A549 (cell line): ENCODE measurements around the gene TMED6. TPM values are rescaled to one million over a fixed set of nuclear protein-coding genes. Genes with fewer than 3 reads are reported as not detected.

Source experiments
- ATAC-seq, 2 experiments: fragments of 200-7000 bp in 1 of 2; fragments of >200 bp in 1 of 2; cut with Nextera tagmentation in 1 of 2; cut with Tn5 transposase in 1 of 2; 3 replicates each; pipeline versions ENCODE4 v1.8.0 to v1.9.1; 2018 to 2020; ENCODE audit warnings: mild to moderate bottlenecking in 1 of 2, moderate library complexity in 1 of 2
- CTCF ChIA-PET: fragments of 300-600 bp; sonication (Branson Sonifier 250); formaldehyde crosslinking; extraction: SDS; loops from one replicate; lab custom pipeline; 2021; ENCODE audit warnings: antibody characterized with exemption, inconsistent platforms; lab: Yijun Ruan, JAX
- POLR2A ChIA-PET: fragments of 350-600 bp; formaldehyde crosslinking; extraction: SDS; loops from one replicate; lab custom pipeline; 2021; ENCODE audit warnings: antibody characterized with exemption, inconsistent platforms; lab: Yijun Ruan, JAX
- DNase-seq, 2 experiments: peaks; one replicate each; pipeline versions ENCODE4 v3.0.0 to v3.0.0-alpha.2; 2011 to 2016; ENCODE audit warnings: low read depth in 1 of 2, low spot score in 1 of 2
- FAIRE-seq: peaks from 2 replicates; lab custom pipeline; 2011; peaks lifted over from hg19 to GRCh38; lab: Jason Lieb, UNC
- H3K27ac ChIP-seq, 2 experiments: fragments of >200 bp; sonication (Bioruptor Twin); formaldehyde crosslinking; 3 replicates each; pipeline ENCODE4 v1.5.1; 2016 to 2017
- H3K4me1 ChIP-seq: fragments of >200 bp; sonication (Bioruptor Twin); formaldehyde crosslinking; 3 replicates; pipeline ENCODE4 v1.6.1; 2016
- H3K4me2 ChIP-seq: fragments of >200 bp; sonication (Bioruptor Twin); formaldehyde crosslinking; 3 replicates; pipeline ENCODE4 v1.6.1; 2016
- H3K4me3 ChIP-seq: fragments of >200 bp; sonication (Bioruptor Twin); formaldehyde crosslinking; 3 replicates; pipeline ENCODE4 v1.5.1; 2016
- H3K9me3 ChIP-seq: fragments of >200 bp; sonication (Bioruptor Twin); formaldehyde crosslinking; 3 replicates; pipeline ENCODE4 v1.6.1; 2016
- CHD2 ChIP-seq: fragments of 150-350 bp; IDR thresholded peaks from 2 replicates; pipeline ENCODE4 v1.6.1; 2014; ENCODE audit warnings: low read length; ENCODE audit not compliant: partially characterized antibody
- CHD4 ChIP-seq: fragments of 200-600 bp; sonication (generic); IDR thresholded peaks from 2 replicates; pipeline ENCODE4 v1.6.1; 2016; ENCODE audit warnings: antibody characterized with exemption, mild to moderate bottlenecking, borderline replicate concordance
- FOSL2 ChIP-seq, 2 experiments: fragments of 450-650 bp in 1 of 2; fragments of >200 bp in 1 of 2; sonication (Bioruptor Twin) in 1 of 2; formaldehyde crosslinking; IDR thresholded peaks; 2 replicates each; pipeline versions ENCODE4 v1.5.0 to v1.6.1; 2016 to 2020; ENCODE audit warnings: mild to moderate bottlenecking in 1 of 2, moderate library complexity in 1 of 2
- HOXA7 ChIP-seq: fragments of 250-450 bp; sonication (Bioruptor Pico); IDR thresholded peaks from 2 replicates; pipeline ENCODE4 v1.5.0; 2020; ENCODE audit warnings: mild to moderate bottlenecking, moderate library complexity
- HOXB13 ChIP-seq: fragments of 250-450 bp; sonication (Bioruptor Pico); IDR thresholded peaks from 2 replicates; pipeline ENCODE4 v1.5.0; 2020; ENCODE audit warnings: low read depth, mild to moderate bottlenecking, moderate library complexity
- MYC ChIP-seq: IDR thresholded peaks from 2 replicates; pipeline ENCODE4 v1.6.1; 2012; ENCODE audit warnings: mild to moderate bottlenecking, inconsistent platforms, low read length, improper control_type of control experiment, borderline replicate concordance
- NFE2L2 ChIP-seq: fragments of 150-350 bp; conservative IDR thresholded peaks from 2 replicates; pipeline ENCODE4 v1.6.1; 2014; ENCODE audit warnings: low read length
- NR3C1 ChIP-seq: fragments of >200 bp; sonication (Bioruptor Twin); formaldehyde crosslinking; IDR thresholded peaks from 3 replicates; pipeline ENCODE4 v1.6.1; 2017
- PHF8 ChIP-seq: fragments of 200-600 bp; sonication (generic); IDR thresholded peaks from 2 replicates; pipeline ENCODE4 v1.6.1; 2016; ENCODE audit warnings: low read depth, mild to moderate bottlenecking, antibody characterized with exemption, moderate library complexity, borderline replicate concordance
- POLR2A ChIP-seq: IDR thresholded peaks from 2 replicates; pipeline ENCODE4 v1.6.1; 2012; ENCODE audit warnings: mild to moderate bottlenecking, low read length
- POLR2AphosphoS2 ChIP-seq: conservative IDR thresholded peaks from 2 replicates; pipeline ENCODE4 v1.6.1; 2012; ENCODE audit warnings: low read length, improper control_type of control experiment, inconsistent platforms
- RNF2 ChIP-seq: fragments of 200-600 bp; sonication (generic); IDR thresholded peaks from 2 replicates; pipeline ENCODE4 v1.6.1; 2016; ENCODE audit warnings: low read depth, mild to moderate bottlenecking, antibody characterized with exemption, moderate library complexity, borderline replicate concordance
- ZC3H11A ChIP-seq: fragments of 450-650 bp; IDR thresholded peaks from 2 replicates; pipeline ENCODE4 v1.6.1; 2014; ENCODE audit warnings: antibody characterized with exemption, mild to moderate bottlenecking
- ZSCAN20 ChIP-seq: fragments of 250-450 bp; sonication (Bioruptor Pico); IDR thresholded peaks from 2 replicates; pipeline ENCODE4 v1.8.0; 2022; ENCODE audit warnings: mild to moderate bottlenecking, moderate library complexity
- WGBS: methylation state at CpG from one replicate; pipeline ENCODE4 v1.1.6; 2017; ENCODE audit errors: missing lambda C conversion rate; 5-methylcytosine and 5-hydroxymethylcytosine counted together
- polyA plus RNA-seq, 4 experiments: library from polyadenylated mRNA; depleted of rRNA in 3 of 4; stranded (reverse); fragments of >200 nt; fragmentation: RNase III in 1 of 4; extraction: RNeasy Plus Mini Kit Qiagen cat#74134 plus additional on column Dnase treatment in 1 of 4; gene quantifications; 2 replicates in 3 of 4; 3 replicates in 1 of 4; pipeline ENCODE4 v1.2.3, GENCODE V29; 2011 to 2017
- TF ChIP-seq, protein P1 (sequence below): fragments of >200 bp; sonication (Bioruptor Twin); formaldehyde crosslinking; IDR thresholded peaks from 2 replicates; pipeline ENCODE4 v1.6.1; 2016
- TF ChIP-seq, protein P2 (sequence below): fragments of 200-600 bp; sonication (generic); IDR thresholded peaks from 2 replicates; pipeline ENCODE4 v1.6.1; 2016; ENCODE audit warnings: antibody characterized with exemption, mild to moderate bottlenecking, moderate library complexity
- TF ChIP-seq, protein P3 (sequence below): fragments of >200 bp; sonication (Bioruptor Twin); formaldehyde crosslinking; IDR thresholded peaks from 3 replicates; pipeline ENCODE4 v1.6.1; 2016
- TF ChIP-seq, protein P4 (sequence below): IDR thresholded peaks from 2 replicates; pipeline ENCODE4 v1.6.1; 2012

Gene TMED6
- polyA plus RNA-seq, 2 of the 4 experiments (the other 2 are of a cell fraction) = 0.19 TPM; not detected in 1

GRCh38 chr16:69368866-69369265 is 17.3 kb upstream of the TMED6 start:
- no peak for DNase-seq
- no peaks in the 10 kb centered on the region for H3K9me3 ChIP-seq
- no peak overlapping the region for H3K4me2 ChIP-seq
- H3K4me1 ChIP-seq = no peaks in the 10 kb centered on the region
- no peak overlapping the region for H3K4me3 ChIP-seq
- TF ChIP-seq NFE2L2 = no peak
- no peak for TF ChIP-seq POLR2AphosphoS2
- TF ChIP-seq, protein P1, sequence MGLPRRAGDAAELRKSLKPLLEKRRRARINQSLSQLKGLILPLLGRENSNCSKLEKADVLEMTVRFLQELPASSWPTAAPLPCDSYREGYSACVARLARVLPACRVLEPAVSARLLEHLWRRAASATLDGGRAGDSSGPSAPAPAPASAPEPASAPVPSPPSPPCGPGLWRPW = no peak
- TF ChIP-seq HOXB13 (CRISPR knock-in tag) = no peak
- no peak for TF ChIP-seq RNF2
- no peak for TF ChIP-seq PHF8
- no peak for TF ChIP-seq FOSL2 (IDR thresholded peaks at IDR 0.05)
- no peak for TF ChIP-seq FOSL2 (CRISPR knock-in tag; IDR thresholded peaks at IDR 0.05)
- no peak for TF ChIP-seq NR3C1
- no peak for TF ChIP-seq HOXA7 (CRISPR knock-in tag)
- TF ChIP-seq ZC3H11A = no peak
- TF ChIP-seq POLR2A = no peak
- TF ChIP-seq, protein P2, sequence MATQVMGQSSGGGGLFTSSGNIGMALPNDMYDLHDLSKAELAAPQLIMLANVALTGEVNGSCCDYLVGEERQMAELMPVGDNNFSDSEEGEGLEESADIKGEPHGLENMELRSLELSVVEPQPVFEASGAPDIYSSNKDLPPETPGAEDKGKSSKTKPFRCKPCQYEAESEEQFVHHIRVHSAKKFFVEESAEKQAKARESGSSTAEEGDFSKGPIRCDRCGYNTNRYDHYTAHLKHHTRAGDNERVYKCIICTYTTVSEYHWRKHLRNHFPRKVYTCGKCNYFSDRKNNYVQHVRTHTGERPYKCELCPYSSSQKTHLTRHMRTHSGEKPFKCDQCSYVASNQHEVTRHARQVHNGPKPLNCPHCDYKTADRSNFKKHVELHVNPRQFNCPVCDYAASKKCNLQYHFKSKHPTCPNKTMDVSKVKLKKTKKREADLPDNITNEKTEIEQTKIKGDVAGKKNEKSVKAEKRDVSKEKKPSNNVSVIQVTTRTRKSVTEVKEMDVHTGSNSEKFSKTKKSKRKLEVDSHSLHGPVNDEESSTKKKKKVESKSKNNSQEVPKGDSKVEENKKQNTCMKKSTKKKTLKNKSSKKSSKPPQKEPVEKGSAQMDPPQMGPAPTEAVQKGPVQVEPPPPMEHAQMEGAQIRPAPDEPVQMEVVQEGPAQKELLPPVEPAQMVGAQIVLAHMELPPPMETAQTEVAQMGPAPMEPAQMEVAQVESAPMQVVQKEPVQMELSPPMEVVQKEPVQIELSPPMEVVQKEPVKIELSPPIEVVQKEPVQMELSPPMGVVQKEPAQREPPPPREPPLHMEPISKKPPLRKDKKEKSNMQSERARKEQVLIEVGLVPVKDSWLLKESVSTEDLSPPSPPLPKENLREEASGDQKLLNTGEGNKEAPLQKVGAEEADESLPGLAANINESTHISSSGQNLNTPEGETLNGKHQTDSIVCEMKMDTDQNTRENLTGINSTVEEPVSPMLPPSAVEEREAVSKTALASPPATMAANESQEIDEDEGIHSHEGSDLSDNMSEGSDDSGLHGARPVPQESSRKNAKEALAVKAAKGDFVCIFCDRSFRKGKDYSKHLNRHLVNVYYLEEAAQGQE = no peak
- TF ChIP-seq ZSCAN20 = no peak
- TF ChIP-seq, protein P3, sequence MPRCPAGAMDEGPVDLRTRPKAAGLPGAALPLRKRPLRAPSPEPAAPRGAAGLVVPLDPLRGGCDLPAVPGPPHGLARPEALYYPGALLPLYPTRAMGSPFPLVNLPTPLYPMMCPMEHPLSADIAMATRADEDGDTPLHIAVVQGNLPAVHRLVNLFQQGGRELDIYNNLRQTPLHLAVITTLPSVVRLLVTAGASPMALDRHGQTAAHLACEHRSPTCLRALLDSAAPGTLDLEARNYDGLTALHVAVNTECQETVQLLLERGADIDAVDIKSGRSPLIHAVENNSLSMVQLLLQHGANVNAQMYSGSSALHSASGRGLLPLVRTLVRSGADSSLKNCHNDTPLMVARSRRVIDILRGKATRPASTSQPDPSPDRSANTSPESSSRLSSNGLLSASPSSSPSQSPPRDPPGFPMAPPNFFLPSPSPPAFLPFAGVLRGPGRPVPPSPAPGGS = no peak
- TF ChIP-seq CHD4 = no peak
- TF ChIP-seq, protein P4, sequence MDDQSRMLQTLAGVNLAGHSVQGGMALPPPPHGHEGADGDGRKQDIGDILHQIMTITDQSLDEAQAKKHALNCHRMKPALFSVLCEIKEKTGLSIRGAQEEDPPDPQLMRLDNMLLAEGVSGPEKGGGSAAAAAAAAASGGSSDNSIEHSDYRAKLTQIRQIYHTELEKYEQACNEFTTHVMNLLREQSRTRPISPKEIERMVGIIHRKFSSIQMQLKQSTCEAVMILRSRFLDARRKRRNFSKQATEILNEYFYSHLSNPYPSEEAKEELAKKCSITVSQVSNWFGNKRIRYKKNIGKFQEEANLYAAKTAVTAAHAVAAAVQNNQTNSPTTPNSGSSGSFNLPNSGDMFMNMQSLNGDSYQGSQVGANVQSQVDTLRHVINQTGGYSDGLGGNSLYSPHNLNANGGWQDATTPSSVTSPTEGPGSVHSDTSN = no peak
- no peak for FAIRE-seq
- H3K27ac ChIP-seq = no peak overlapping the region
- POLR2A ChIA-PET = no interaction called here
- CTCF ChIA-PET = interaction anchor here (2.2 kb wide), 1 partner anchor 17 kb away, joined by 5 read pairs; the partner anchor contains the start of gene TMED6
- WGBS = 96% methylated on average over 4 of the region's 4 CpGs
- ATAC-seq = no peak

DNA sequence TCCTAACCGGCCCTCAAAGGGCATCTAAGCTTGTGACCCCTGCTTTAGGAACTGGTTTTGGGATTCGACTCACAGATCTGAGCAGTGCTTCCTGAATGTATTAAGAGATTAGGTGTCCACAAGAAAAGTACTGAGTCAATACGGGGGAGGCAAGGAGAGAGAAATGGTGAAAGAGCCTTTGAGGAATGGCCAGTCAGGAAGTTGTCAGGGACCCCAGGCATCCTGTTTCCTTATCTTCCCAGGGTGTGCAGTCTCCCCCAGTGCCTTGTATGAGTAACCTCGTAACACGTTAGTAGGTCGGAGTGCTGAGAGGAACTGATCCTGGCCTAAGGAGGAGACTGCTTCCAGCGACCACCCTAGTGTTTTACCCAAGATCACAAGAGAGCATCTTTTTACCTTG is 16.4 kb upstream of the TMED6 start:
- no peak overlapping the region for H3K4me3 ChIP-seq
- no peak for FAIRE-seq
- ChIA-PET CTCF (interaction anchor here (0.6 to 2.2 kb wide), 3 partner anchors 10 to 16 kb away, joined by 3 to 5 read pairs (median 4); partner anchors contain the start of gene TMED6), POLR2A (interaction anchor here (0.6 kb wide), 1 partner anchor 40 kb away, joined by 6 read pairs; no protein-coding TSS in a partner anchor)
- no peak for ATAC-seq
- H3K4me1 ChIP-seq = no peaks in the 10 kb centered on the region
- no peak overlapping the region for H3K4me2 ChIP-seq
- no peak for TF ChIP-seq MYC
- TF ChIP-seq CHD2 = no peak
- TF ChIP-seq FOSL2 (IDR thresholded peaks at IDR 0.05) = no peak
- no peak for TF ChIP-seq FOSL2 (CRISPR knock-in tag; IDR thresholded peaks at IDR 0.05)
- no peak for TF ChIP-seq NFE2L2
- no peak for TF ChIP-seq NR3C1
- DNase-seq = no peak
- WGBS = 89% methylated on average over 7 of the region's 7 CpGs
- no peak overlapping the region for H3K27ac ChIP-seq
- no peaks in the 10 kb centered on the region for H3K9me3 ChIP-seq
